Lung (tissue), 12 donors: Measurements from ENCODE around the gene CEMP1. TPM values are rescaled to one million over a fixed set of nuclear protein-coding genes. Genes with fewer than 3 reads are reported as not detected.

Experiments used
- ATAC-seq: fragments of 200-7000 bp; cut with Tn5 transposase; one replicate; pipeline ENCODE4 v1.9.1; 2020; ENCODE audit warnings: moderate number of reproducible peaks; ENCODE audit not compliant: insufficient read depth, low FRiP score
- DNase-seq, 3 donors: peaks; one replicate each; pipeline ENCODE4 v3.0.0-alpha.2; 2013 to 2017
- H3K27ac ChIP-seq, 2 donors: one replicate each; pipeline ENCODE4 v1.5.1; 2013; ENCODE audit warnings: mild to moderate bottlenecking in 2 of 2, moderate library complexity in 2 of 2, control low read depth in 1 of 2, inconsistent platforms in 1 of 2, low read depth in 1 of 2, low read length in 1 of 2
- H3K27me3 ChIP-seq, 3 donors: one replicate each; pipeline ENCODE4 v1.5.1; 2013; ENCODE audit warnings: low read length in 2 of 3; ENCODE audit not compliant: control insufficient read depth in 3 of 3, insufficient read depth in 3 of 3
- H3K36me3 ChIP-seq, 4 donors: one replicate each; pipeline ENCODE4 v1.5.1; 2013; ENCODE audit warnings: low read length in 4 of 4, mild to moderate bottlenecking in 1 of 4, moderate library complexity in 1 of 4; ENCODE audit not compliant: control insufficient read depth in 4 of 4, insufficient read depth in 4 of 4
- H3K4me1 ChIP-seq, 5 donors: one replicate each; pipeline ENCODE4 v1.5.1; 2013; ENCODE audit warnings: low read length in 5 of 5, mild to moderate bottlenecking in 2 of 5, moderate library complexity in 1 of 5; ENCODE audit not compliant: control insufficient read depth in 5 of 5, insufficient read depth in 5 of 5
- H3K4me3 ChIP-seq: one replicate; pipeline ENCODE4 v1.5.1; 2013; ENCODE audit warnings: mild to moderate bottlenecking, control low read depth, moderate library complexity
- H3K9ac ChIP-seq, 2 donors: one replicate each; pipeline ENCODE4 v1.5.1; 2013; ENCODE audit warnings: low read length in 2 of 2, control low read depth in 1 of 2; ENCODE audit not compliant: insufficient read depth in 1 of 2
- H3K9me3 ChIP-seq, 4 donors: one replicate each; pipeline ENCODE4 v1.5.1; 2013; ENCODE audit warnings: low read length in 3 of 4, mild to moderate bottlenecking in 1 of 4, moderate library complexity in 1 of 4; ENCODE audit not compliant: control insufficient read depth in 4 of 4, insufficient read depth in 3 of 4
- WGBS, 2 donors: extraction: QIAGEN DNeasy Blood & Tissue Kit; methylation state at CpG; one replicate each; pipeline ENCODE4 v1.1.7; 2013; 5-methylcytosine and 5-hydroxymethylcytosine counted together
- polyA plus RNA-seq, 2 donors: library from polyadenylated mRNA; stranded (reverse); fragments of 200-250 nt; gene quantifications; one replicate each; pipeline ENCODE4 v1.2.1, GENCODE V29; 2013
- total RNA-seq, 2 donors: library from RNA; depleted of rRNA in 1 of 2; stranded (reverse); fragments of >200 nt in 1 of 2; gene quantifications; one replicate each; pipeline ENCODE4 v1.2.1, GENCODE V29; 2014 to 2021
- TF ChIP-seq, protein P1 (sequence below): IDR thresholded peaks from 2 replicates; pipeline ENCODE4 v1.5.1; 2012; ENCODE audit warnings: mild to moderate bottlenecking; ENCODE audit errors: control extremely low read depth, extremely low read depth
- donor health status: control.
- donor health status: control.
- donor health status: Bipolar disorder and iron deficiency.
- donor health status: healthy.
- donor health status: DM: yes; HTN: yes; CAD: no.

Gene CEMP1
- total and polyA plus RNA-seq, 4 donors: 0.65 to 2.1 (median 1.4) TPM

DNA sequence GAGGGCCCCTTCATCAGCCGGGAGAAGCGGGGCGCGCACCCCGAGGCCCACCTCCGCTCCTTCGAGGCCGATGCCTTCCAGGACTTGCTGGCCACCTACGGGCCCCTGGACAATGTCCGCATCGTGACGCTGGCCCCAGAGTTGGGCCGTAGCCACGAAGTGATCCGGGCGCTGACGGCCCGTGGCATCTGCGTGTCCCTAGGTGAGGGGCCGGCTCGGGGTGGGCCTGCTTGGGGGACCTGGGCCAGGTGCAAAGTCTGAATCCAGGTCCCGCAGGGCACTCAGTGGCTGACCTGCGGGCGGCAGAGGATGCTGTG lies 3.5 kb downstream of the CEMP1 start:
- Histone ChIP-seq H3K9me3 (no peaks in the 10 kb centered on the region), H3K27ac (no peak overlapping the region), H3K36me3 (peaks cover 3 to 52% (median 14%) of the 10 kb centered on the region in 4 donors), H3K4me1 (peaks cover 0 to 10% (median 2%) of the 10 kb centered on the region in 5 donors), H3K27me3 (no peaks in the 10 kb centered on the region), H3K9ac (no peak overlapping the region), H3K4me3 (no peak overlapping the region)
- WGBS, 2 donors: 95 to 98% methylated on average over 24 of the region's 24 CpGs
- ATAC-seq (no peak), DNase-seq (peak in 1 of 3 donors; percentile 10)
- TF ChIP-seq, protein P1, sequence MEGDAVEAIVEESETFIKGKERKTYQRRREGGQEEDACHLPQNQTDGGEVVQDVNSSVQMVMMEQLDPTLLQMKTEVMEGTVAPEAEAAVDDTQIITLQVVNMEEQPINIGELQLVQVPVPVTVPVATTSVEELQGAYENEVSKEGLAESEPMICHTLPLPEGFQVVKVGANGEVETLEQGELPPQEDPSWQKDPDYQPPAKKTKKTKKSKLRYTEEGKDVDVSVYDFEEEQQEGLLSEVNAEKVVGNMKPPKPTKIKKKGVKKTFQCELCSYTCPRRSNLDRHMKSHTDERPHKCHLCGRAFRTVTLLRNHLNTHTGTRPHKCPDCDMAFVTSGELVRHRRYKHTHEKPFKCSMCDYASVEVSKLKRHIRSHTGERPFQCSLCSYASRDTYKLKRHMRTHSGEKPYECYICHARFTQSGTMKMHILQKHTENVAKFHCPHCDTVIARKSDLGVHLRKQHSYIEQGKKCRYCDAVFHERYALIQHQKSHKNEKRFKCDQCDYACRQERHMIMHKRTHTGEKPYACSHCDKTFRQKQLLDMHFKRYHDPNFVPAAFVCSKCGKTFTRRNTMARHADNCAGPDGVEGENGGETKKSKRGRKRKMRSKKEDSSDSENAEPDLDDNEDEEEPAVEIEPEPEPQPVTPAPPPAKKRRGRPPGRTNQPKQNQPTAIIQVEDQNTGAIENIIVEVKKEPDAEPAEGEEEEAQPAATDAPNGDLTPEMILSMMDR: no peak

DNA sequence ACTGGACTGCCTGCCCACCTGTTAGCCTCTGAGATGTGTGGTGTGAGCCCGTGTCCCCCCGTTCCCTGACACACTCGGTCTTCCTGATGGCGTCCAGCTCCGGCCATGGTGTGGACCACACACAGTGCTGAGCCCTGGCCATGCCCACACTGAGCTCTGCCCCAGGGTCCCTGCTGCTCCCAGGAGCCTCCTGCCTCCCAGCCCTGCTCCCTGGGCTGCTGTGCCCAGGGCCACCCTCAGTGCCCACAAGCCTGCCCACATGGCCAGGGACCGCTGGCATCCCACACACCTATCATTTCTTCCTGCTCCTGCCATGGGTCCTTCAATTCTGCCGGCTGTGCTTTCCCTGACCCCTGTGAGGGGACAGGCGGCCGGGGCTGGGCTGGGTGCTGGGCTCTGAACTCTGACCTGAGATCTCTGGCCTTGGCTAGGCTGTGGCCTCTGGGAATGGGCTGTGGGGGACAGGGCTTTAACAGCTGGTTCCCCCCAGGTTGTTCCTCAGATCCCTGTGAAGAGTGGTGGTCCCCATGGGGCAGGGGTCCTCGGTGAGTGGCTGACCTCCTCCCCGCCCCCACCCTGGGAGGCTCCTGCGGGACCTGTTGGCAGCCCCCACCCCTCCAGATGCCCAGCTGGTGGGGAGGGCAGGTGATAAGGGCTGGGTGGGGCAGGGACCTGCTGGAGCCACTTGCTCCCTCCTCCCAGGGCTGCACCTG lies 4.0 kb downstream of the CEMP1 start:
- DNase-seq (peak in 1 of 3 donors; percentile 8), ATAC-seq (no peak)
- 92 to 93% methylated on average over 12 of the region's 12 CpGs for WGBS, 2 donors
- Histone ChIP-seq H3K9me3 (no peaks in the 10 kb centered on the region), H3K27me3 (no peaks in the 10 kb centered on the region), H3K4me1 (peaks cover 0 to 8% (median 2%) of the 10 kb centered on the region in 5 donors), H3K27ac (no peak overlapping the region), H3K4me3 (no peak overlapping the region), H3K36me3 (peaks cover 3 to 52% (median 14%) of the 10 kb centered on the region in 4 donors), H3K9ac (no peak overlapping the region)
- TF ChIP-seq, protein P1: no peak

DNA sequence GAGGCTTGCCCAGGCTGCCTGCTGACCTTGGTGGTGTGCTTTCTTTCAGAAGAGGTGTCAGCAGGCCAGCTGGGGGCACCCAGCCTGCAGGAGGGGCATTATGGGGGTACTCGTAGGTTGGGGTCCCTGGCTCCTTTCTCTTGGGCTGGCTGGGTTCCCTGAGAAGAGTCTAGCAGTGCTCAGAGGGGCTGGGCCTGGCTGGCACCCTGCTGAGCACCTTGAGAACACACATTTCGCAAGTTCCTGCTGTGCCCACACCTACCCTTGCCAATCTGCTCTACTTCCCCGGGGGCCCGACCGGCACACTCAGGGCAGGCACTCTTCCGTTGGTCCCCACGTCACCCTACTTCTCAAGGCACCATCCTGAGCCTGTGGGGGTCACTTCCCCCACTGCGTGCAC lies 5.1 kb downstream of the CEMP1 start:
- ATAC-seq (no peak), DNase-seq (peak in 1 of 3 donors; percentile 1)
- Histone ChIP-seq H3K36me3 (peaks cover 3 to 54% (median 14%) of the 10 kb centered on the region in 4 donors), H3K9me3 (no peaks in the 10 kb centered on the region), H3K4me1 (peaks cover 0 to 3% (median 2%) of the 10 kb centered on the region in 5 donors), H3K27ac (peak overlapping the region in 1 of 2 donors; percentile 62), H3K4me3 (no peak overlapping the region), H3K9ac (no peak overlapping the region), H3K27me3 (no peaks in the 10 kb centered on the region)
- TF ChIP-seq, protein P1: no peak
- WGBS, 2 donors: 33 to 55% methylated on average over 8 of the region's 8 CpGs
